HG03066 (cell line): ENCODE results near the gene LPP.

ENCODE experiments used
- ATAC-seq: cut with Tn5 transposase; IDR thresholded peaks from one replicate; pipeline ENCODE4 v1.9.1; 2021; ENCODE audit warnings: low read depth; ENCODE audit not compliant: unreplicated experiment

LPP gene

GRCh38 chr3:188526057-188526456 lies 372.1 kb downstream of the LPP start:
- ATAC-seq, result no peak

- ATAC-seq, result no peak
Measured at GRCh38 chr3:188527389-188527788, 373.4 kb downstream of the LPP start.

- no peak for ATAC-seq
Measured at GRCh38 chr3:188528396-188528795, 374.4 kb downstream of the LPP start.

- ATAC-seq, result no peak
Measured at GRCh38 chr3:188529228-188529627, 375.3 kb downstream of the LPP start.

- ATAC-seq, result no peak
Measured at GRCh38 chr3:188530226-188530625, 376.3 kb downstream of the LPP start.

GRCh38 chr3:188531210-188531609 lies 377.3 kb downstream of the LPP start:
- ATAC-seq, result no peak

- ATAC-seq, result no peak
Measured at GRCh38 chr3:188533172-188533571, 379.2 kb downstream of the LPP start.

- no peak for ATAC-seq
Measured at GRCh38 chr3:188533612-188534357, 379.8 kb downstream of the LPP start.

- ATAC-seq, result no peak
Measured at GRCh38 chr3:188534633-188535032, 380.7 kb downstream of the LPP start.

GRCh38 chr3:188537606-188538005 lies 383.6 kb downstream of the LPP start:
- no peak for ATAC-seq

GRCh38 chr3:188539037-188539436 lies 385.1 kb downstream of the LPP start:
- no peak for ATAC-seq

- ATAC-seq, result no peak
Measured at GRCh38 chr3:188539631-188540194, 385.8 kb downstream of the LPP start.

- ATAC-seq, result no peak
Measured at GRCh38 chr3:188542196-188542595, 388.2 kb downstream of the LPP start.

- ATAC-seq, result no peak
Measured at GRCh38 chr3:188544012-188544411, 390.1 kb downstream of the LPP start.

GRCh38 chr3:188546835-188547670 lies 393.1 kb downstream of the LPP start:
- no peak for ATAC-seq

- ATAC-seq, result no peak
Measured at GRCh38 chr3:188553569-188553968, 399.6 kb downstream of the LPP start.

GRCh38 chr3:188554404-188554803 lies 400.4 kb downstream of the LPP start:
- ATAC-seq, result no peak

GRCh38 chr3:188557235-188557634 lies 403.3 kb downstream of the LPP start:
- no peak for ATAC-seq

- no peak for ATAC-seq
Measured at GRCh38 chr3:188558343-188559071, 404.6 kb downstream of the LPP start.

GRCh38 chr3:188559072-188559429 lies 405.1 kb downstream of the LPP start:
- ATAC-seq, result no peak

- no peak for ATAC-seq
Measured at GRCh38 chr3:188559856-188560255, 405.9 kb downstream of the LPP start.
